ENCODE data around the gene MEX3D.

Gene MEX3D

GRCh38 chr19:1601613-1602064, 33.5 kb upstream of the MEX3D start:
- TF ChIP-seq NFIC (IDR thresholded peaks at IDR 0.05) (no peak), TEAD4 (IDR thresholded peaks at IDR 0.05) (no peak), RAD21 (IDR thresholded peaks at IDR 0.05; ENCODE audit: low read depth) (no peak), ZBTB7A (IDR thresholded peaks at IDR 0.05; ENCODE audit: low read depth) (no peak), CEBPB (IDR thresholded peaks at IDR 0.05) (no peak), MAX (IDR thresholded peaks at IDR 0.05) (no peak), USF1 (IDR thresholded peaks at IDR 0.05) (no peak), TAF1 (IDR thresholded peaks at IDR 0.05; ENCODE audit: low read depth) (no peak), REST (IDR thresholded peaks at IDR 0.05; ENCODE audit: low read depth) (no peak), EP300 (IDR thresholded peaks at IDR 0.05; ENCODE audit: borderline replicate concordance) (no peak), EGR1 (IDR thresholded peaks at IDR 0.05) (no peak), FOXM1 (IDR thresholded peaks at IDR 0.05; ENCODE audit: borderline replicate concordance, low read depth) (no peak), YY1 (IDR thresholded peaks at IDR 0.05; ENCODE audit: low read depth) (no peak), TCF12 (IDR thresholded peaks at IDR 0.05; ENCODE audit: low read depth) (no peak), CREB1 (IDR thresholded peaks at IDR 0.05; ENCODE audit: low read depth) (no peak)

- TF ChIP-seq EGR1 (IDR thresholded peaks at IDR 0.05): no peak
- no peak for TF ChIP-seq TEAD4 (IDR thresholded peaks at IDR 0.05)
- TF ChIP-seq ZBTB7A (IDR thresholded peaks at IDR 0.05; ENCODE audit: low read depth): no peak
- TF ChIP-seq YY1 (IDR thresholded peaks at IDR 0.05; ENCODE audit: low read depth): no peak
- no peak for TF ChIP-seq FOXM1 (IDR thresholded peaks at IDR 0.05; ENCODE audit: borderline replicate concordance, low read depth)
- no peak for TF ChIP-seq REST (IDR thresholded peaks at IDR 0.05; ENCODE audit: low read depth)
- TF ChIP-seq USF1 (IDR thresholded peaks at IDR 0.05): no peak
- TF ChIP-seq CREB1 (IDR thresholded peaks at IDR 0.05; ENCODE audit: low read depth): no peak
- TF ChIP-seq NFIC (IDR thresholded peaks at IDR 0.05): no peak
- no peak for TF ChIP-seq TAF1 (IDR thresholded peaks at IDR 0.05; ENCODE audit: low read depth)
- no peak for TF ChIP-seq TCF12 (IDR thresholded peaks at IDR 0.05; ENCODE audit: low read depth)
- no peak for TF ChIP-seq MAX (IDR thresholded peaks at IDR 0.05)
- no peak for TF ChIP-seq EP300 (IDR thresholded peaks at IDR 0.05; ENCODE audit: borderline replicate concordance)
- no peak for TF ChIP-seq CEBPB (IDR thresholded peaks at IDR 0.05)
- TF ChIP-seq RAD21 (IDR thresholded peaks at IDR 0.05; ENCODE audit: low read depth): no peak
Measured at GRCh38 chr19:1599460-1599846, 31.3 kb upstream of the MEX3D start.

- TF ChIP-seq EGR1 (IDR thresholded peaks at IDR 0.05) (no peak), CREB1 (IDR thresholded peaks at IDR 0.05; ENCODE audit: low read depth) (no peak), YY1 (IDR thresholded peaks at IDR 0.05; ENCODE audit: low read depth) (no peak), MAX (IDR thresholded peaks at IDR 0.05) (no peak)
Measured at GRCh38 chr19:1598777-1599459, 30.8 kb upstream of the MEX3D start.

- TF ChIP-seq NFIC (IDR thresholded peaks at IDR 0.05) (no peak), CEBPB (IDR thresholded peaks at IDR 0.05) (no peak), ZBTB7A (IDR thresholded peaks at IDR 0.05; ENCODE audit: low read depth) (no peak), TEAD4 (IDR thresholded peaks at IDR 0.05) (no peak)
Measured at GRCh38 chr19:1593501-1593772, 25.3 kb upstream of the MEX3D start.

GRCh38 chr19:1592755-1593500, 24.8 kb upstream of the MEX3D start, which contains the start of gene MBD3:
Gene MBD3, minus strand, starts transcription at chr19:1592865. Its CDS starts 234 bp downstream, at chr19:1592631.
- peak; percentile 64 for TF ChIP-seq EP300 (IDR thresholded peaks at IDR 0.05; ENCODE audit: borderline replicate concordance)
- peak; percentile 13; the same call in 1 of the 2 replicates for TF ChIP-seq MAX (IDR thresholded peaks at IDR 0.05)
- TF ChIP-seq TAF1 (IDR thresholded peaks at IDR 0.05; ENCODE audit: low read depth): peak; percentile 53
- 0 out of 2 replicates have a peak, but pooled peaks have one; percentile 31 for TF ChIP-seq EGR1 (IDR thresholded peaks at IDR 0.05)
- no peak for TF ChIP-seq TEAD4 (IDR thresholded peaks at IDR 0.05)

Data from Ishikawa (cell line).